KOPT-K1 (cell line): Measurements from ENCODE around the gene CTCFL.

Experiments
- H3K27ac ChIP-seq: fragments of 200-600 bp; sonication (generic); 2 replicates; pipeline ENCODE4 v1.5.1; 2016; ENCODE audit warnings: antibody characterized with exemption, mild to moderate bottlenecking, low read depth, low read length; ENCODE audit not compliant: poor library complexity, severe bottlenecking
- H3K36me3 ChIP-seq: fragments of 200-600 bp; sonication (generic); 2 replicates; pipeline ENCODE4 v1.5.1; 2017; ENCODE audit warnings: antibody characterized with exemption, mild to moderate bottlenecking, low read length, moderate library complexity; ENCODE audit not compliant: insufficient read depth
- H3K9me3 ChIP-seq: fragments of 200-600 bp; sonication (generic); 2 replicates; pipeline ENCODE4 v1.5.1; 2017; ENCODE audit warnings: antibody characterized with exemption, low read length, mild to moderate bottlenecking; ENCODE audit not compliant: insufficient read depth, poor library complexity, severe bottlenecking

CTCFL gene

DNA sequence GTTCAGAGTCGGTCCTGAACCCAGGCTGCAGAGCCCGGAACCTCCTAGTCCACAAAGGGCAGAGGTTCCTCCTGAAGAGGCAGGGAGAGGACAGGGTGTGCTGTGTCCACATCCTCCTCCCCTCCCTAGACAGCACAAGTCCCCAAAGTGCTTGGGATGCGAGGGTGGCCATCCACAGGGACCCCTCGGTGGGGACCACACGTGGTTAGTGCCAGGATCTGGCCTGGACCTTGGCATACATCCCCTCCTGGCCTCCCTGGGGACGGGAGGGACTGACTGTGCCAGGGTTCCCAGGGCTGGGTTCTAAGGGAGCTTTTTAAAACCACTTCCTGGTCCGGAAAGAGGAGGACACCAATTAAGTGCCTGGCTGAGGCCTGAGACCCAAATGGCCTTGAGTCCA is 63.2 kb downstream of the CTCFL start:
- H3K9me3 ChIP-seq = no peaks in the 10 kb centered on the region
- no peak overlapping the region for H3K27ac ChIP-seq
- no peaks in the 10 kb centered on the region for H3K36me3 ChIP-seq

DNA sequence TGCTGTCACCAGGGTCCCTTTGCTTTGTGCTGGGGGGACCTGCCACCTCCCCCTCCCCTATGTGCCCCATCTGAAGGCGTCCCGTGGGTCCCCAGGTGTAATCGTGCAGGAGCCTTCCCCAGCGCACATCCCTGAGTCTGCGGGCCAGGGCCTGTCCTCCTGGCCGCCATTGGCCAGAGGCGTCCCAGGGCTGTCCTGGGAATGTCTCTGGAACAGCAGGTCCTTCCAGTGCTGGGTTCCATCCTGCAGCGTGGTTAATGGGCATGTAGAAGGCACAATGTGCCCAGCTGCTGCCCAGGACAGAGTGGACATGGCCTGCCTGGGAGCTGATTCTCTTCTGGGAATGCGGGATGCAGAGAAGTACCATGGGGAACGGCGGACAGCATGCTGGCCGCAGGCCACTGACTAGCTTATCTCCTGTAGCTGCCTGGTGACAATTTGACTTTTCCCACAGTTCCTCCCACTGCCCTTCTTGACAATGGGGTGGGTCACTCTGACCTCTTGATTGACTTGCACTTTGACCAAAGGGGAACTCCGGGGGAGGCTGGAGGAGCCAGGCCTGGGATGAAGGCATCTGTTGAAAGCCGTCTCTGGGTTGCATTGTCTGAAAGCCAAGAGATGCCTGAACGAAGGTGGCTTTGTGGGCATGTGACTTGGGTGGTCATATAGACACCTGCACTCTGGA is 64.0 kb downstream of the CTCFL start:
- no peaks in the 10 kb centered on the region for H3K36me3 ChIP-seq
- H3K27ac ChIP-seq = no peak overlapping the region
- no peaks in the 10 kb centered on the region for H3K9me3 ChIP-seq

DNA sequence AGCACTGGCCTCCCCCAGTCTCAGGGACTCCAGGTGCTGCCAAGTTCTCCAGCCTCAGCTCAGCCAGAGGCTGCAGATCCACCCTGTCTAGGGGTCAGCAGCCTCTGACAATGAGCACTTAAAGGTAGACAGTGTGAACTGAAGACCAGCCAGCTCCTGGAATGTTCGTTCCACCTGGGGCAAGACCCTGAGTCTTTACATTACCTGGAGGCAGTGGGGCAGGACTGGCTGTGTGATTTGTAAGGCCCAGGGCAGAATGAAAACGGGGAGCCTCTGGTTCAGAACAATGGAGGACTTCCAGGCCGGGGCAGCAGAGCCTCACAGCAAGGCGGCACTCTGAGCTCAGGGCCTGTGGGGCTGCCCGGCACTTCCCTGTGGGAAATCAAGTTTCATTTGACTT is 65.0 kb downstream of the CTCFL start:
- no peaks in the 10 kb centered on the region for H3K36me3 ChIP-seq
- no peak overlapping the region for H3K27ac ChIP-seq
- no peaks in the 10 kb centered on the region for H3K9me3 ChIP-seq

DNA sequence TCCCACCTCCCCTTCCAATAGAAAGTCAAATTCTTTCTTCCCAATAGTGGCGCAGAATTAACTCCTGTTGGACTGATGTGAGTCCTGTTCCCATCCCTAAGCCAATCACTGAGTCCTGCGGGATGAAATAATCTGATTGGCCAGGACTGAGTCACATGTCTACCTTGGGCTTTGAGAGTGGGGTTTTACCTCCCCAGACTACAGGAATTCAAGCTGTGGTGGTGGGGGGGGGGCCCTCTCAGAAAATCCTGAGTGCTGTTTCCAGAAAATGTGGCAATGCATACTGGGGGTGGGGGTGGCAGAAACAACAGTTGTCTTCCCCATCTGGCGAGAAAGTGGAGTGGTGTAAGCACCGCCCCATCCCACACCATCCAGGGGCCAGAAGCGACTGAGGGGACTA is 65.7 kb downstream of the CTCFL start:
- no peak overlapping the region for H3K27ac ChIP-seq
- no peaks in the 10 kb centered on the region for H3K9me3 ChIP-seq
- no peaks in the 10 kb centered on the region for H3K36me3 ChIP-seq

DNA sequence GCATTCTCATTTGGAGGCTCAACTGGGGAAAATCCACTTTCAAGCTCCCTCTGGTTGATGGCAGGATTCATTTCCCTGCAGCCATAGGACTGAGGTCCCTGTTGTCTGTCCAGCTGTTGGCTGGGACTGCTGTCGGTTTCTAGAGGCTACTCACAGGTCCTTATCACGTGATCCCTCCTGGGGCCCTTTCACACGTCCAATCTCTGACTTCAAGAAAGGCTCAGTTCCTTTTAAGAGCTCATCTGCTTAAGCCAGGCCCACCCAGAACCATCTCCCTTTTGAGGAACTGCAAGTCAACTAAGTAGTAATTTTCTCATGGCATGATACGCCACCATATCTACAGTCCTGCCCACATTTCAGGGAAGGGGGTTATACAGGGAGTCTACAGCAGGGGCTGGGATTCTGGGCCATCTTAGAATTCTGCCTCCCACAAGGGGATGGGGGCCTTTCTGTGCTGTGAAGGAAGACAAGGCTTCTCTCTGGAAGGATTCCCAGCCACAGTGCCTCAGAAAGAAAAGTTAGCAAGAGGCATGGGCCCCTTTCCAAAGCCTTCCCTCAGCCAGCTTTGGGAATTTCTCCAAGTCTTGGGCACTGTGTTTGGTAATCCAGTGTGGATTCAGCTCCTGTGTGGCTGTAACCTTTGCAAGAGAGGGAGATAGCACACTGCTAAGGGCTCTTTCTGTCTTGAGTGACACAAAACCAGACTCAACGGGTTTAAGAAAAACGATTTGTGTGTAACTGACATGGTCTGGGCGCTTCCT is 66.4 kb downstream of the CTCFL start:
- Histone ChIP-seq H3K9me3 (no peaks in the 10 kb centered on the region), H3K27ac (no peak overlapping the region), H3K36me3 (no peaks in the 10 kb centered on the region)

DNA sequence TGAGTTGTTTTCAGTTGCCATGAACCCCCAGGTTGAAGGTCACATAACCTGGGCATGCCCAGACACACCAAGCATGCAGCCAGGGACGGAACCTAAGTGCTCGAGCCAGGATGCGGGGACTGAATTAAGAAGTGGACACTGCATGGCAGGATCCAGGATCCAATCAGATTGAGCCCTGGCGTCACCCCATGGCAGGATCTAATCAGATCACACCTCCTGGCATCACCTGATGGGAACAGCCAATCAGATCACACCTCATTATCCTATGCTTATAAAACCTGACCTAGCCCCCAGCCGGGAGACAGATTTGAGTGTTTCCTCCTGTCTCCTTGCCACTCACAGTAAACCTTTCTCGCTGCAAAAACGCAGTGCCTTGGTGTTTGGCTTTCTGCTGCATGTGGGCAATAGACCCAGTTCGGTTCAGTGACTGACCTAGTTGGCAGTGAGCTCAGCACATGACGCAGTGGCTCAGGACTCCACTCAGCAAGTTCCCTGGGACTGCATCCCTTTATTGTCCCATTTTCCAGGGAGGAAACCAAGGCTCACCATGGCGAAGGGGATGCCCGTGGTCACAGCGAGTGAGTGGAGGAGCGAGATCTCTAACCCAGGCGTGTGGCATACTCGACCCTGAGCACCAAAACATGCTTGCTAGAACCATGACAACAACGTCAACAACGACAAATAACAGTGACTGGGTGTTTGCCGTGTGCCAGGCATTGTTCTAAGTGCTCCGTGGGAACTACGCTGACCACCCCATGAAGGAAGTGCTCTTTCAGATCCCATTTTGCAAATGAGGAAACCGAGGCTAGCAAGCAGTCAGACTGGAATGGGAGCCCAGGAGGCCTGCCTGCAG is 67.5 kb downstream of the CTCFL start:
- Histone ChIP-seq H3K36me3 (no peaks in the 10 kb centered on the region), H3K9me3 (no peaks in the 10 kb centered on the region), H3K27ac (no peak overlapping the region)

DNA sequence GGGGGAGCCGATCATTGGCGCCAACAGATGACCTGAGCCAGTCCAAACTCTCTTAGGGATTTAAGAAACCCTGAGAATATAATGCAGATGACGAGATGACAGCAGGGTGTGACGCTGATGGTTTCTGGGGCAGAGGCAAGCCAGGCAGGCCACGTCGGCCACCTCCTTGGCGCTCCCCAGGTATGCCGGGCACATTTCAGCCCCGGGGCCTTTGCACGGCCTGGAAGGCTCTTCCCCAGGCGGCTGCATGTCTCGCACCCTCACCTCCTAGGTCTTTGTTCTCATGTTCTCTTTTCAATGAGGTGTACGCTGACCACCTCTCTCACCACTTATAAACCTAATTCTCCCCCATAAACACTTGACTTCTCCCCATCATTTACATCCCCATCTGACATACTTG is 68.8 kb downstream of the CTCFL start:
- H3K9me3 ChIP-seq = no peaks in the 10 kb centered on the region
- H3K27ac ChIP-seq = no peak overlapping the region

DNA sequence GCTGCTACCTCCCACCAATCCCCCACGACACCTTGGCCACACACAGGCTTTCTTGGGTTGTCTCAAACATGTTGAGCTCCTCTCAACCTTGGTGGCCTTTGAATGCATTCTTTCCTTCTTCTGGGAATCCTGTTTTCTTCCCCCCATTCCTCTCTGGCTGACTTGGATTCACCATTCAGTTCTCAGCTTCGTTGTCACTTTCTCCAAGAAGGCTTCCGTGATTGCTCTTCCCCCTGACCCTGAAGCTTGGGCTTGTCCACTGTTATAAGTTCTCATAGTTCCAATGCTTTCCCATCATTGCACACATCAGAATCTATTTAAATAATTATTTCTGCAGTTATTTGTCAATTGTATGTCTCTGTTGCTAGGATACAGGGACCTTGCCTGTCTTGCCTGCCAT is 69.6 kb downstream of the CTCFL start:
- Histone ChIP-seq H3K9me3 (no peaks in the 10 kb centered on the region), H3K36me3 (no peaks in the 10 kb centered on the region), H3K27ac (no peak overlapping the region)

More for the DNA sequence above, 68.8 kb downstream of the CTCFL start:
- no peaks in the 10 kb centered on the region for H3K36me3 ChIP-seq

DNA sequence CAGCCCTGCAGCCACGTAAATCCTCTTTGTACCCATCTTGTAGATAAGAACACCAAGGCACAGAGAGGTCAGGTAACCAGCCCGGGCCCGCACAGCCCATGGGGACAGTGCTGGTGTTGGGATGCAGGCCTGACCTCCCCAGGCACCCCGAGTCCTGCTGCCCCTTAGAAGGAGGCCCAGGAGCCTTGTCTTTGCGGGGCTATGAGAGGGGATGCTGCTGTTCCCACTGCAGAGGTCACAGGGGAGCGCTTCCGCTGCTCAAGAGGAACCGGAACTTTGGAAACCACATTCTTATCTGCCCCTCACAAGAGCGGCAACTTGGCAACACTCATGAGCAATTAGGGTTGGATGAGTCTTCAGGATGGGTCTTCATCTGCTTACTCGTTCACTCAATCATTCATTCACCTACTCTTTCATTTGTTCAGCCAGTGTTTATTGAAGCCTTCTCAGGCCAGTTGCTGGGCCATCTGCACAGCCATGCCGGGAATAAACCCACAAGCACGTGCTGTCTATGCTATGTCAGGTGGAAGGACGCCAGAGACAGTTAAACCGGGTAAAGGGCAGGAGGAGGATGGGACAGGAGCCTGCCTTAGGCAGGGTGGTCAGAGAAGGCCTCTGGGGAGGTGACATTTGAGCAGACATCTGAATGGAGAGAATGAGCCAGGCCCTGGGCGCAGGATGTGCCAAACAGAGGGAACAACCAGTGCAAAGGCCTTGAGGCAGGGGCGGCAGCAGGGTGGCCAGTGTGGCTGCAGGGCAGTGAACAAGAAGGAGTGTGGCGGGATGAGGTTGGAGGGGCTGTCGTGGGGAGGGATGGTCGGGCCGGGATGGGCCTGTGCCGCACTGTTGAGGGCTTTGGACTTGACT is 72.9 kb downstream of the CTCFL start:
- no peaks in the 10 kb centered on the region for H3K9me3 ChIP-seq
- H3K27ac ChIP-seq = peak overlapping the region; percentile 55
- H3K36me3 ChIP-seq = no peaks in the 10 kb centered on the region

DNA sequence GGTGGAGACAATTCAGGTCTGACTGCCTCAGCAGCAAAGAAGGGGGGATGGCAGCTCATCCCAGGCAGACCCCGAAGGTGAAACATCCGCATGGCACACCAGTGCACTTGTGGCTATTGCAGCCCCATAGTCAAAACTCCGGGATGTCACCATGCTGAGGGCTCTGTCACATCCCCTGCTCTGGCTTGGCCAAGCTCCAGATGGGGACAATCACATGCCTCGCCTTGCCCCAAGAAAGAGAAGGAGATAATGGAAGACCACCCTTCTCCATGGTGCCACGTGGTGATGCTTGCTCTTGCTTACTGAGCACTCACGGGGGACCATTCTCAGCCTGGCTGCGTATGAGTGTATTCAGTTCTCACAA is 73.5 kb downstream of the CTCFL start:
- Histone ChIP-seq H3K27ac (peak overlapping the region; percentile 55), H3K36me3 (no peaks in the 10 kb centered on the region)

DNA sequence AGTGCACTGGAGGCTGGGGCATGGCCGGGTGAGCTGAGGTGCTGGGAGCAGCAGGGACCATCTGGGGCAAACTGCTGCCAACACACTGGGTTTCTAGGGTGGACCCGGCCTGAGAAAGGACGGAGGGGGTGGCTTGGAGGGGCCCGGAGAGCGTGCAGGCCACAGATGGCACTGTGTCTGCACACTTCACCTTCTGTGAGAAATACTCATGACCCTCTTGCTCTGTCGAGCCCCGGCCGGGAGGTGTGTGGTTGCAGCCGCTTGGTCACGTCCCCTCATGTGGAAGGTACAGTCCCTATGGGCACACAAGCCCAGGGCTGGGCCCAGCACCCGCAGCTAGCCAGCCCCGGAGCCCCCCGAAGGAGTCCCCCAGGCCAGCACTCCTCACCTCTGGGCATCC is 74.0 kb downstream of the CTCFL start:
- Histone ChIP-seq H3K9me3 (peaks cover under 1% of the 10 kb centered on the region), H3K36me3 (no peaks in the 10 kb centered on the region), H3K27ac (peak overlapping the region; percentile 55)

More for the DNA sequence above, 73.5 kb downstream of the CTCFL start:
- H3K9me3 ChIP-seq = no peaks in the 10 kb centered on the region

DNA sequence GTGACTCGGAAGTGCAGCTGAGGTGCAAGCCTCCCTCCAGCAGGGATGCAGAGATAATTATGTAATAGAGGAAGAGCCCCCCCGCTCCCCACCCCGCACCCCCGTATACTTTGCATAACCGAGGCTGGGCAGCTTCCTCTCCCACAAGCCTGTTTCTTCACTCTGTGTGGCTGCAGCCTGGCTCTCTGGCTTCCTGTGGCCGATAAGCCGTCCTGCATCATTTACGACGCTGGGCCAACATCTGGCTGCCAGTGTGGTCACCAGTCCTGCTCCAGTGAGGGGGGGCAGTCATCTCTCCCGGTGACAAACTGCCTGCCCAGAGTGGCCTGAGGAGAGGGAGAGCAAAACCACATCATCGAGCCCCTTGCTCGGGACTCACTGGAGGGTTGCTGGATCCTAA is 74.5 kb downstream of the CTCFL start:
- Histone ChIP-seq H3K9me3 (peaks cover 5% of the 10 kb centered on the region), H3K36me3 (no peaks in the 10 kb centered on the region), H3K27ac (no peak overlapping the region)

DNA sequence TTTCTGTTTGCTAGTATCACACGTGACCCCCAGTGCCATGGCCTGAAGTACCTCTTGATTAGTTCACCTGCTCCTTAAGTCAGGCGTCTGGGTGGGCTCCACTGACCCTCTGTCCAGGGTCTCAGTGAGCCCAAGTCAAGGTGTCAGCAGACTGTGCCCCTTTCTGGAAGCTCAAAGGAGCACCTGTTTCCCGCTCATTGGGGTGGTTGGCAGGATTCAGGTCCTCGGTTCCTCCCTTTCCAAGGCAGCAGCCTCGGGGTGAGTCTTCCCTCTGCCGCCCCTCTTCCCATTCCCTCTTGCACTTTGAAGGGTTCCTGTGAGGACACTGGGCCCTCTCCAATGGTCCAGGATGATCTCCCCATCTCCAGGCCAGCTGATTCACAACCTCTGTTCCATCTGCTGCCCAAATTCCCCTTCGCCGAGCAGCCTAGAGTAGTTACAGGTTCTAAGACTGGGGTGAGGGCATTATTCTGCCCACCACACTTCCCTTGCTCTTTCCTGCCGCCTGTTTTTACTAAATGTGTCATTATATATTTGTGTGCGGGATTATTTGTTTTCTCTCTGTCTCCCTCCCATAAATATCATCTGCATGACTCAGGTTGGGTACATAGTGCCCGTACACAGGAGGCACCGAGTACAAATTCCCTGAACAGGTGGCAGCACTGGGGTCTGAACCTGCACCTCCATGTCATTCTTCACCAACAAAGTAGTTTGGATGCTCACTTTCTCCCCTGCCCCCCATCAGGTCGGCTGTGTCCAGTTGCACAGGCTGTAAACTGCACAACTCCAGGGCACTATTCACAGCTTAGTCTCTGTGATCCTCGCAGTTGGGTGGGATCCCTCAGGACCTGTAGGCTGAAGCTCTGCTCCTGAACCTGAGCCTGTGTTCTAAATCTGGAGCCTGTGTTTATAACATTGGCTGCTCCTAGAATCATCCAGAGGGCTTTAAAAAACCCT is 75.3 kb downstream of the CTCFL start:
- H3K27ac ChIP-seq = no peak overlapping the region
- H3K9me3 ChIP-seq = peaks cover 5% of the 10 kb centered on the region
- H3K36me3 ChIP-seq = no peaks in the 10 kb centered on the region
